ENCODE results near the gene B4GALT1. TPM values are rescaled to one million over a fixed set of nuclear protein-coding genes. Genes with fewer than 3 reads are reported as not detected.

B4GALT1 gene
- total and polyA plus RNA-seq, 9 donors = 35.8 to 226 (median 88.3) TPM

DNA sequence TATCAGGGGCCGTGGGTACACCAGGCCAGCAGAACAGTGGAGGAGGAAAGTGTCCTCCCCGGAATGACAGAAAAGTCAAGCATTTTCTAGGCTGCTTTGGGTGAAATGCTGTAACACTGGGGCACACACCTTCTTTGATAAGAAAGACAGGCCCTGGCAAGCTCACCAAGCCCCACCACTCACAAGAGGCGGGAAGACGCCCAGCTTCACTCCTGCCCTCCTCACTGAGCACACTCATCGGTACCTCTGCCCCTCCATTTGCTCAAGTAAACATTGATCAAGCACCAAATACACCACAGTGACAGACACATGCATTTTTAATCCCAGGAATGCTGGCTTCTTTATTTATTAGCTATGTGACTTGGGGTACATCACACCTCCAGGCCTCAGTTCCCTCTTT lies 43.1 kb downstream of the B4GALT1 start:
- 92 to 93% (median 93%) methylated on average over 5 of the region's 5 CpGs for WGBS, 3 donors
- Histone ChIP-seq H3K27ac (no peak overlapping the region), H3K4me3 (no peak overlapping the region), H3K9me3 (no peaks in the 10 kb centered on the region), H3K4me1 (ENCODE audit: insufficient read depth) (peaks cover 4% of the 10 kb centered on the region), H3K36me3 (no peaks in the 10 kb centered on the region), H3K27me3 (no peaks in the 10 kb centered on the region)
- no peak for DNase-seq
- no peak for TF ChIP-seq POLR2A (IDR thresholded peaks at IDR 0.05)
- intact Hi-C loops (cut with DNase I) = no loop called here

GRCh38 chr9:33123407-33124031 lies 43.6 kb downstream of the B4GALT1 start:
- WGBS, 3 donors = 91 to 92% (median 91%) methylated on average over 8 of the region's 8 CpGs
- DNase-seq = no peak
- TF ChIP-seq, protein P1, sequence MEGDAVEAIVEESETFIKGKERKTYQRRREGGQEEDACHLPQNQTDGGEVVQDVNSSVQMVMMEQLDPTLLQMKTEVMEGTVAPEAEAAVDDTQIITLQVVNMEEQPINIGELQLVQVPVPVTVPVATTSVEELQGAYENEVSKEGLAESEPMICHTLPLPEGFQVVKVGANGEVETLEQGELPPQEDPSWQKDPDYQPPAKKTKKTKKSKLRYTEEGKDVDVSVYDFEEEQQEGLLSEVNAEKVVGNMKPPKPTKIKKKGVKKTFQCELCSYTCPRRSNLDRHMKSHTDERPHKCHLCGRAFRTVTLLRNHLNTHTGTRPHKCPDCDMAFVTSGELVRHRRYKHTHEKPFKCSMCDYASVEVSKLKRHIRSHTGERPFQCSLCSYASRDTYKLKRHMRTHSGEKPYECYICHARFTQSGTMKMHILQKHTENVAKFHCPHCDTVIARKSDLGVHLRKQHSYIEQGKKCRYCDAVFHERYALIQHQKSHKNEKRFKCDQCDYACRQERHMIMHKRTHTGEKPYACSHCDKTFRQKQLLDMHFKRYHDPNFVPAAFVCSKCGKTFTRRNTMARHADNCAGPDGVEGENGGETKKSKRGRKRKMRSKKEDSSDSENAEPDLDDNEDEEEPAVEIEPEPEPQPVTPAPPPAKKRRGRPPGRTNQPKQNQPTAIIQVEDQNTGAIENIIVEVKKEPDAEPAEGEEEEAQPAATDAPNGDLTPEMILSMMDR (IDR thresholded peaks at IDR 0.05) = no peak
- TF ChIP-seq POLR2A (IDR thresholded peaks at IDR 0.05) = no peak
- no peak for TF ChIP-seq EP300 (IDR thresholded peaks at IDR 0.05)

DNA sequence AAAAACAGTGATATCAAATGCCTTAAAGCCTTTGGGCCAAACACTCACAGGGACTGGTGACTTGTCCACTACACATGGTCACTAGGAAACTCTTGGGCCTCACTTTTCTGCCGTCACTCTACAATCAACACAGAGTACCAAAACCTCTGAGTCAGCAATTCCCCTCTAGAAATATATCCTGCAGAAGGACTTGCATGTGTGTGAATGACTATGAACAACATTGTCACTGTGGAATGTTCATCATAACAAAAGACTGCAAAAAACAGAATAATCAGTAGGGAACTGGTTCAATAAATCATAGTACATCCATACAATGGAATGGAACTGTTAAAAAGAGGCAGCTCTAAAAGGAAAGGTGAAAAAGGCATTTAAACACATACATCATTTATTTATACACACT lies 46.5 kb downstream of the B4GALT1 start:
- Histone ChIP-seq H3K9me3 (no peaks in the 10 kb centered on the region), H3K36me3 (no peaks in the 10 kb centered on the region), H3K27ac (no peak overlapping the region), H3K4me1 (ENCODE audit: insufficient read depth) (peaks cover 1% of the 10 kb centered on the region), H3K4me3 (no peak overlapping the region), H3K27me3 (no peaks in the 10 kb centered on the region)
- 88 to 96% (median 90%) methylated on average over 1 of the region's 1 CpG for WGBS, 3 donors
- DNase-seq = no peak
- intact Hi-C loops (cut with DNase I) = no loop called here
- TF ChIP-seq, protein P1 (IDR thresholded peaks at IDR 0.05) = no peak
- TF ChIP-seq EP300 (IDR thresholded peaks at IDR 0.05) (no peak), POLR2A (IDR thresholded peaks at IDR 0.05) (no peak)

More at GRCh38 chr9:33123407-33124031, 43.6 kb downstream of the B4GALT1 start:
- no peaks in the 10 kb centered on the region for H3K36me3 ChIP-seq
- intact Hi-C loops (cut with DNase I) = no loop called here
- H3K4me3 ChIP-seq = no peak overlapping the region
- H3K27ac ChIP-seq = no peak overlapping the region
- H3K27me3 ChIP-seq = no peaks in the 10 kb centered on the region
- H3K9me3 ChIP-seq = no peaks in the 10 kb centered on the region
- H3K4me1 ChIP-seq (ENCODE audit: insufficient read depth) = peaks cover 4% of the 10 kb centered on the region

GRCh38 chr9:33117796-33118195 lies 49.3 kb downstream of the B4GALT1 start:
- intact Hi-C loops (cut with DNase I) = no loop called here
- H3K27ac ChIP-seq = no peak overlapping the region

DNA sequence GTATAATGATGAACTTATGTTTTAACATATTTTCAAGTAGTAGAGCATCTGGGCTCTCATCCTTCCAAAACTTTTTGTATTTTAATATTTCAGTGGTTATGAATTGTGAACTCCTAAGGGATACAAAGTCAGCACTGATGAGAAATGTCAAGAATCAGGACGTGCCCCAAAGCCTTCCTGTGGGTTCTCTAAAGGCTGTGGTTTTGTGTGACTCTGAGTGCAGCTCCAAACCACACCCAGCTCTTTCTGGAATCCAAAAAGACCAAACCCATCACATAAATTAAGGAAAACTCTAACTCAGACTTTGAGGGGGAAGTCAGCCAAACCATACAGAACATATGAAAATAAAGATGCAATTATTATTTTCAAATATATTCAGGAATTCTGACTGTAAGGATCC lies 49.8 kb downstream of the B4GALT1 start:
- Histone ChIP-seq H3K4me3 (no peak overlapping the region), H3K9me3 (no peaks in the 10 kb centered on the region), H3K36me3 (no peaks in the 10 kb centered on the region), H3K4me1 (ENCODE audit: insufficient read depth) (peaks cover 1% of the 10 kb centered on the region), H3K27me3 (no peaks in the 10 kb centered on the region), H3K27ac (no peak overlapping the region)
- peak in 1 of 5 donors; percentile 2 for DNase-seq
- intact Hi-C loops (cut with DNase I) = no loop called here
- TF ChIP-seq EP300 (IDR thresholded peaks at IDR 0.05) (no peak), POLR2A (IDR thresholded peaks at IDR 0.05) (no peak)
- TF ChIP-seq, protein P1 (IDR thresholded peaks at IDR 0.05) = no peak
- WGBS, 3 donors = 18 to 29% (median 20%) methylated on average over 1 of the region's 1 CpG

More at GRCh38 chr9:33117796-33118195, 49.3 kb downstream of the B4GALT1 start:
- TF ChIP-seq, protein P1 (IDR thresholded peaks at IDR 0.05) = no peak
- TF ChIP-seq EP300 (IDR thresholded peaks at IDR 0.05) (no peak), POLR2A (IDR thresholded peaks at IDR 0.05) (no peak)
- Histone ChIP-seq H3K9me3 (no peaks in the 10 kb centered on the region), H3K4me3 (no peak overlapping the region), H3K4me1 (ENCODE audit: insufficient read depth) (peaks cover 1% of the 10 kb centered on the region), H3K27me3 (no peaks in the 10 kb centered on the region), H3K36me3 (no peaks in the 10 kb centered on the region)
- WGBS, 3 donors = 86 to 93% (median 93%) methylated on average over 4 of the region's 4 CpGs
- DNase-seq = peak in 1 of 5 donors; percentile 4

All from ovary (tissue), 9 donors.